ENCODE data around the gene EIF4E3. TPM values are rescaled to one million over a fixed set of nuclear protein-coding genes. Genes with fewer than 3 reads are reported as not detected.
A peak's percentile ranks its signal among the peaks of the same experiment; 100 is the strongest.

The EIF4E3 gene
- polyA plus RNA-seq, 1 of the 3 experiments (the other 2 are of a cell fraction) = 0.67 TPM

DNA sequence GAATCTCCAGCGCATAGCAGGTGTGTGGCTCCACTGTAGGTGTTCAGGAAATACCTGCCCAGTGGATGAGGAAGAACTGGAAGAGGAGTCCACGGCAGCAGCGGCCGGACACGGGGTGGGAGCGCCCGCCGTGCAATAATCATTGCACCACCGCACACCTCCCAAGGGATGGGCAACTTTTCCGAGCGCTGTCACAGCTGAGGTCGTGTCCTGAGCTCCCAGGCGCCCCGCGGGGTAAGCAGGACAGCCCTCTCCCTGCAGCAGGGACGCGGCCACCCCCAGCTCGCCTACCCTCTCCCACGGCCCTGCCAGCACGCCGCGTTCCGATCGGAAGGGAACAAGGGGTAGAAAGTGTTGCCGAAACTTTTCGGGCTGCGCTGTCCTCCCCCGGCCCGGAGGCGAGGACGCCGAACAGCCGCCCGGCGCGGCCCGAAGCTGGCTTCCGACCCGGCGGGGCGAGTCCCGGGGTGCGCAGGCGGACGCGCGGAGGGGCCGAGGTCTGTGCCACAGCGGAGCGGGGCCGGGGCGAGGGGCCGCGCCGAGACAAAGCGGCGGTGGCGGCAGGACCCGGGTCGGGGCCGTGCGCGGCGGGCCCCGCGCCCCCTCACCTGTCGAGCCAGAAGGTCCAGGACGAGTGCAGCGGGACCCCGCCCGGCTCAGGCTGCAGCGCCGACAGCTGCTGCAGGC is 475 bp downstream of the EIF4E3 start:
- DNase-seq = peak; percentile 80
- POLR2A ChIA-PET = interaction anchor here (1.0 kb wide), 1 partner anchor 29 kb away, joined by 3 read pairs; no protein-coding TSS in a partner anchor

DNA sequence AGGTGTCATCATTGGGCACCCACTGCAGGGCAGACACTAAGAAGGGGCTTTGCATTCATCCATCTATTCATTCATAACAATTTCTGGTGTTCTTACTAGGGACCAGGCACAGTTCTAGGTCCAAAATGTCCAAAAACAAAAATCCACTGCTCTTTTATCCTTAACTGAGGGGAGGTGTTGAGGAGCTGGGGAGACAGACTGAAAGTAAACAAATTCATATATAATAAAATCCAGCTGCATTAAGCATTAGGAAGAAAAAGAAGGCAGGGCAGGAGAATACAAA is 1.1 kb downstream of the EIF4E3 start:
- H3K4me1 ChIP-seq (ENCODE audit: control insufficient read depth in 1 of 2, insufficient read depth in 2 of 2, low read depth in 1 of 2, low read length in 1 of 2) = peaks cover 0 to 22% of the 10 kb centered on the region in 2 experiments; a peak in 1 of 4 replicates
- H2AFZ ChIP-seq (ENCODE audit: low read depth) = peak overlapping the region; percentile 74
- no peaks in the 10 kb centered on the region for H3K9me3 ChIP-seq
- DNase-seq = no peak
- no peaks in the 10 kb centered on the region for H3K9me2 ChIP-seq
- H3K79me2 ChIP-seq (ENCODE audit: insufficient read depth) = no peaks in the 10 kb centered on the region
- H3K27ac ChIP-seq (ENCODE audit: low read depth in 2 of 2, low read length in 1 of 2) = no peak overlapping the region
- no peaks in the 10 kb centered on the region for H4K20me1 ChIP-seq (ENCODE audit: insufficient read depth)
- H3F3A ChIP-seq (replicated peaks; ENCODE audit: insufficient read depth) = peaks cover 5% of the 10 kb centered on the region
- ChIA-PET POLR2A (interaction anchor here (1.0 kb wide), 1 partner anchor 30 kb away, joined by 3 read pairs; no protein-coding TSS in a partner anchor), CTCF (interaction anchor here (1.3 to 3.7 kb wide), 5 partner anchors 9 to 151 kb away, joined by 3 to 23 read pairs (median 4); no protein-coding TSS in a partner anchor)
- peak overlapping the region; percentile 70 to 77 for H3K4me3 ChIP-seq (ENCODE audit: low read depth in 2 of 2, low read length in 1 of 2)
- no peak overlapping the region for H3K9ac ChIP-seq
- H3K4me2 ChIP-seq = peak overlapping the region; percentile 86
- H3K27me3 ChIP-seq (ENCODE audit: insufficient read depth) = peaks cover 12% of the 10 kb centered on the region
- no peaks in the 10 kb centered on the region for H3K36me3 ChIP-seq (replicated peaks in 1 of 2; ENCODE audit: control insufficient read depth in 1 of 2, insufficient read depth in 2 of 2, low read length in 1 of 2)
- TF ChIP-seq, protein P1, sequence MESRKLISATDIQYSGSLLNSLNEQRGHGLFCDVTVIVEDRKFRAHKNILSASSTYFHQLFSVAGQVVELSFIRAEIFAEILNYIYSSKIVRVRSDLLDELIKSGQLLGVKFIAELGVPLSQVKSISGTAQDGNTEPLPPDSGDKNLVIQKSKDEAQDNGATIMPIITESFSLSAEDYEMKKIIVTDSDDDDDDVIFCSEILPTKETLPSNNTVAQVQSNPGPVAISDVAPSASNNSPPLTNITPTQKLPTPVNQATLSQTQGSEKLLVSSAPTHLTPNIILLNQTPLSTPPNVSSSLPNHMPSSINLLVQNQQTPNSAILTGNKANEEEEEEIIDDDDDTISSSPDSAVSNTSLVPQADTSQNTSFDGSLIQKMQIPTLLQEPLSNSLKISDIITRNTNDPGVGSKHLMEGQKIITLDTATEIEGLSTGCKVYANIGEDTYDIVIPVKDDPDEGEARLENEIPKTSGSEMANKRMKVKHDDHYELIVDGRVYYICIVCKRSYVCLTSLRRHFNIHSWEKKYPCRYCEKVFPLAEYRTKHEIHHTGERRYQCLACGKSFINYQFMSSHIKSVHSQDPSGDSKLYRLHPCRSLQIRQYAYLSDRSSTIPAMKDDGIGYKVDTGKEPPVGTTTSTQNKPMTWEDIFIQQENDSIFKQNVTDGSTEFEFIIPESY (IDR thresholded peaks at IDR 0.05; ENCODE audit: borderline replicate concordance, low read depth) = no peak
- TF ChIP-seq MXI1 (IDR thresholded peaks at IDR 0.05; ENCODE audit: low read depth, low read length) (no peak), FOXM1 (IDR thresholded peaks at IDR 0.05; ENCODE audit: low read depth) (no peak), JUND (IDR thresholded peaks at IDR 0.05) (no peak)
- TF ChIP-seq, protein P2, sequence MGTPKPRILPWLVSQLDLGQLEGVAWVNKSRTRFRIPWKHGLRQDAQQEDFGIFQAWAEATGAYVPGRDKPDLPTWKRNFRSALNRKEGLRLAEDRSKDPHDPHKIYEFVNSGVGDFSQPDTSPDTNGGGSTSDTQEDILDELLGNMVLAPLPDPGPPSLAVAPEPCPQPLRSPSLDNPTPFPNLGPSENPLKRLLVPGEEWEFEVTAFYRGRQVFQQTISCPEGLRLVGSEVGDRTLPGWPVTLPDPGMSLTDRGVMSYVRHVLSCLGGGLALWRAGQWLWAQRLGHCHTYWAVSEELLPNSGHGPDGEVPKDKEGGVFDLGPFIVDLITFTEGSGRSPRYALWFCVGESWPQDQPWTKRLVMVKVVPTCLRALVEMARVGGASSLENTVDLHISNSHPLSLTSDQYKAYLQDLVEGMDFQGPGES (IDR thresholded peaks at IDR 0.05; ENCODE audit: low read depth, low read length) = no peak
- TF ChIP-seq, protein P3, sequence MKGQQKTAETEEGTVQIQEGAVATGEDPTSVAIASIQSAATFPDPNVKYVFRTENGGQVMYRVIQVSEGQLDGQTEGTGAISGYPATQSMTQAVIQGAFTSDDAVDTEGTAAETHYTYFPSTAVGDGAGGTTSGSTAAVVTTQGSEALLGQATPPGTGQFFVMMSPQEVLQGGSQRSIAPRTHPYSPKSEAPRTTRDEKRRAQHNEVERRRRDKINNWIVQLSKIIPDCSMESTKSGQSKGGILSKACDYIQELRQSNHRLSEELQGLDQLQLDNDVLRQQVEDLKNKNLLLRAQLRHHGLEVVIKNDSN (IDR thresholded peaks at IDR 0.05; ENCODE audit: borderline replicate concordance, low read depth) = no peak
- TF ChIP-seq, protein P4, sequence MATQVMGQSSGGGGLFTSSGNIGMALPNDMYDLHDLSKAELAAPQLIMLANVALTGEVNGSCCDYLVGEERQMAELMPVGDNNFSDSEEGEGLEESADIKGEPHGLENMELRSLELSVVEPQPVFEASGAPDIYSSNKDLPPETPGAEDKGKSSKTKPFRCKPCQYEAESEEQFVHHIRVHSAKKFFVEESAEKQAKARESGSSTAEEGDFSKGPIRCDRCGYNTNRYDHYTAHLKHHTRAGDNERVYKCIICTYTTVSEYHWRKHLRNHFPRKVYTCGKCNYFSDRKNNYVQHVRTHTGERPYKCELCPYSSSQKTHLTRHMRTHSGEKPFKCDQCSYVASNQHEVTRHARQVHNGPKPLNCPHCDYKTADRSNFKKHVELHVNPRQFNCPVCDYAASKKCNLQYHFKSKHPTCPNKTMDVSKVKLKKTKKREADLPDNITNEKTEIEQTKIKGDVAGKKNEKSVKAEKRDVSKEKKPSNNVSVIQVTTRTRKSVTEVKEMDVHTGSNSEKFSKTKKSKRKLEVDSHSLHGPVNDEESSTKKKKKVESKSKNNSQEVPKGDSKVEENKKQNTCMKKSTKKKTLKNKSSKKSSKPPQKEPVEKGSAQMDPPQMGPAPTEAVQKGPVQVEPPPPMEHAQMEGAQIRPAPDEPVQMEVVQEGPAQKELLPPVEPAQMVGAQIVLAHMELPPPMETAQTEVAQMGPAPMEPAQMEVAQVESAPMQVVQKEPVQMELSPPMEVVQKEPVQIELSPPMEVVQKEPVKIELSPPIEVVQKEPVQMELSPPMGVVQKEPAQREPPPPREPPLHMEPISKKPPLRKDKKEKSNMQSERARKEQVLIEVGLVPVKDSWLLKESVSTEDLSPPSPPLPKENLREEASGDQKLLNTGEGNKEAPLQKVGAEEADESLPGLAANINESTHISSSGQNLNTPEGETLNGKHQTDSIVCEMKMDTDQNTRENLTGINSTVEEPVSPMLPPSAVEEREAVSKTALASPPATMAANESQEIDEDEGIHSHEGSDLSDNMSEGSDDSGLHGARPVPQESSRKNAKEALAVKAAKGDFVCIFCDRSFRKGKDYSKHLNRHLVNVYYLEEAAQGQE (IDR thresholded peaks at IDR 0.05; ENCODE audit: low read depth, low read length) = no peak

More for the DNA sequence above, 475 bp downstream of the EIF4E3 start:
- TF ChIP-seq GATA2 (CRISPR knock-in tag; IDR thresholded peaks at IDR 0.05) (no peak), GABPA (IDR thresholded peaks at IDR 0.05; ENCODE audit: low read depth) (no peak), FOXJ3 (CRISPR knock-in tag; IDR thresholded peaks at IDR 0.05) (no peak), YY1 (IDR thresholded peaks at IDR 0.05; ENCODE audit: low read depth) (no peak), ELF1 (IDR thresholded peaks at IDR 0.05) (no peak)
- TF ChIP-seq, protein P1 (IDR thresholded peaks at IDR 0.05; ENCODE audit: borderline replicate concordance, low read depth) = no peak
- TF ChIP-seq, protein P2 (IDR thresholded peaks at IDR 0.05; ENCODE audit: low read depth, low read length) = no peak
- Histone ChIP-seq H3K4me2 (peak overlapping the region; percentile 86), H3K4me1 (ENCODE audit: control insufficient read depth in 1 of 2, insufficient read depth in 2 of 2, low read depth in 1 of 2, low read length in 1 of 2) (peaks cover 0 to 22% of the 10 kb centered on the region in 2 experiments; a peak in 1 of 4 replicates), H3K9ac (peak overlapping the region; percentile 52; the same call in 1 of the 2 replicates), H4K20me1 (ENCODE audit: insufficient read depth) (no peaks in the 10 kb centered on the region), H3K27me3 (ENCODE audit: insufficient read depth) (peaks cover 12% of the 10 kb centered on the region), H3K9me2 (no peaks in the 10 kb centered on the region), H3K27ac (ENCODE audit: low read depth in 2 of 2, low read length in 1 of 2) (no peak overlapping the region; a peak in 1 of 4 replicates), H2AFZ (ENCODE audit: low read depth) (peak overlapping the region; percentile 74), H3K4me3 (ENCODE audit: low read depth in 2 of 2, low read length in 1 of 2) (peak overlapping the region; percentile 70 to 77), H3K36me3 (replicated peaks in 1 of 2; ENCODE audit: control insufficient read depth in 1 of 2, insufficient read depth in 2 of 2, low read length in 1 of 2) (no peaks in the 10 kb centered on the region), H3F3A (replicated peaks; ENCODE audit: insufficient read depth) (peaks cover 5% of the 10 kb centered on the region), H3K79me2 (ENCODE audit: insufficient read depth) (no peaks in the 10 kb centered on the region), H3K9me3 (no peaks in the 10 kb centered on the region)
- WGBS (ENCODE audit: low lambda C conversion rate) = 2% methylated on average over 26 of the region's 73 CpGs
- CTCF ChIA-PET = interaction anchor here (1.3 to 3.7 kb wide), 6 partner anchors 10 to 151 kb away, joined by 3 to 23 read pairs (median 4); no protein-coding TSS in a partner anchor

Data from SK-N-SH (cell line).